Measurements from ENCODE around the gene FAM193B. TPM values are rescaled to one million over a fixed set of nuclear protein-coding genes. Genes with fewer than 3 reads are reported as not detected.

Gene FAM193B
- total and polyA plus RNA-seq, 9 of the 15 experiments (the other 6 are each of a cell fraction or from before 2014, with no cell fraction given), result 4.4 to 76.4 (median 37.3) TPM

GRCh38 chr5:177527595-177527994, 26.8 kb downstream of the FAM193B start (continued):
- TF ChIP-seq POLR3G (IDR thresholded peaks at IDR 0.05; ENCODE audit: extremely low read depth, insufficient read length, insufficient replicate concordance) (no peak), ZNF217 (CRISPR knock-in tag; IDR thresholded peaks at IDR 0.05) (no peak), FIP1L1 (IDR thresholded peaks at IDR 0.05; ENCODE audit: low read depth, low read length, poor library complexity, severe bottlenecking) (no peak), L3MBTL2 (IDR thresholded peaks at IDR 0.05) (no peak), ZKSCAN1 (IDR thresholded peaks at IDR 0.05; ENCODE audit: low read depth, low read length) (no peak)

- Histone ChIP-seq H3K9me3 (replicated peaks; ENCODE audit: control insufficient read depth, insufficient read depth, low read depth, low read length) (no peaks in the 10 kb centered on the region), H3K9ac (ENCODE audit: insufficient read depth in 1 of 2, low read depth in 2 of 2, low read length in 2 of 2) (no peak overlapping the region), H4K20me1 (replicated peaks; ENCODE audit: control insufficient read depth, insufficient read depth, low read length) (peaks cover 17% of the 10 kb centered on the region), H3K9me1 (ENCODE audit: control insufficient read depth, insufficient read depth, low read length) (peaks cover 3% of the 10 kb centered on the region), H3K4me2 (ENCODE audit: insufficient read depth, low read length) (no peak overlapping the region), H3K4me3 (no peak overlapping the region), H2AFZ (ENCODE audit: low read depth, low read length) (no peak overlapping the region), H3K79me2 (ENCODE audit: control insufficient read depth, insufficient read depth, low read length) (no peaks in the 10 kb centered on the region), H3K36me3 (ENCODE audit: control insufficient read depth, insufficient read depth, low read length) (peaks cover 87% of the 10 kb centered on the region), H3K4me1 (replicated peaks in 1 of 2; ENCODE audit: control insufficient read depth in 2 of 2, insufficient read depth in 2 of 2, low read length in 2 of 2) (peaks cover 24 to 42% of the 10 kb centered on the region in 2 experiments), H3K27me3 (ENCODE audit: control insufficient read depth in 2 of 2, insufficient read depth in 2 of 2, low read length in 2 of 2) (no peaks in the 10 kb centered on the region), H3K27ac (ENCODE audit: extremely low read depth, low read depth, low read length) (no peak overlapping the region)
- intact Hi-C loops (cut with micrococcal nuclease) (no loop called here), in situ Hi-C loops (cut with MboI) (no loop called here)
- WGBS (ENCODE audit: insufficient coverage, low coverage, missing lambda C conversion rate), result 88% methylated on average over 6 of the region's 6 CpGs
- FAIRE-seq, result no peak
- TF ChIP-seq ATF4 (CRISPR knock-in tag; IDR thresholded peaks at IDR 0.05), result no peak
- ATAC-seq, result no peak
- ChIA-PET POLR2A (no interaction called here), CTCF (ENCODE audit: low intra/inter-chr PET ratio) (no interaction called here)
- no peak for DNase-seq (ENCODE audit: extremely low read depth in 1 of 4, low spot score in 3 of 4)
- BruUV-seq (replicated peaks), result no TSS peak
These were observed 27.6 kb downstream of the FAM193B start for GRCh38 chr5:177526791-177527190.

All from K562 (cell line).